GM12892 (cell line): ENCODE results near the gene CTNNBIP1.

Experiments used
- DNase-seq: peaks from one replicate; pipeline ENCODE4 v3.0.0; 2011; ENCODE audit not compliant: insufficient read length
- FAIRE-seq: peaks from 2 replicates; lab custom pipeline; 2011; peaks lifted over from hg19 to GRCh38; lab: Jason Lieb, UNC
- POLR2A ChIP-seq: IDR thresholded peaks from 2 replicates; pipeline ENCODE4 v1.6.1; 2011; ENCODE audit warnings: low read depth, low read length, control low read depth
- POLR2AphosphoS5 ChIP-seq: IDR thresholded peaks from 2 replicates; pipeline ENCODE4 v1.6.1; 2011; ENCODE audit warnings: low read depth, low read length, control low read depth
- TAF1 ChIP-seq: IDR thresholded peaks from 2 replicates; pipeline ENCODE4 v1.6.1; 2011; ENCODE audit warnings: low read depth, mild to moderate bottlenecking, control low read depth, low read length, borderline replicate concordance

The CTNNBIP1 gene

GRCh38 chr1:9902060-9902452 lies 8.0 kb downstream of the CTNNBIP1 start:
- DNase-seq: no peak
- no peak for TF ChIP-seq POLR2AphosphoS5
- no peak for TF ChIP-seq TAF1
- no peak for TF ChIP-seq POLR2A
- no peak for FAIRE-seq

GRCh38 chr1:9901148-9902059 lies 8.7 kb downstream of the CTNNBIP1 start:
- FAIRE-seq (no peak), DNase-seq (no peak)
- TF ChIP-seq POLR2AphosphoS5 (no peak), TAF1 (no peak), POLR2A (no peak)

- TF ChIP-seq TAF1 (no peak), POLR2A (no peak), POLR2AphosphoS5 (no peak)
- FAIRE-seq (no peak), DNase-seq (no peak)
These were observed 9.7 kb downstream of the CTNNBIP1 start for GRCh38 chr1:9900142-9901043.

GRCh38 chr1:9894115-9894514 lies 16.0 kb downstream of the CTNNBIP1 start:
- no peak for FAIRE-seq
- TF ChIP-seq POLR2AphosphoS5 (no peak), POLR2A (no peak), TAF1 (no peak)
- no peak for DNase-seq

- TF ChIP-seq POLR2AphosphoS5 (no peak), POLR2A (no peak), TAF1 (no peak)
- FAIRE-seq (no peak), DNase-seq (no peak)
These were observed 17.2 kb downstream of the CTNNBIP1 start for GRCh38 chr1:9892563-9893528.

GRCh38 chr1:9891207-9891606 lies 18.9 kb downstream of the CTNNBIP1 start:
- FAIRE-seq (no peak), DNase-seq (no peak)
- TF ChIP-seq POLR2AphosphoS5: no peak
- no peak for TF ChIP-seq POLR2A
- no peak for TF ChIP-seq TAF1

GRCh38 chr1:9890224-9890731 lies 19.8 kb downstream of the CTNNBIP1 start:
- DNase-seq: no peak
- no peak for FAIRE-seq
- TF ChIP-seq POLR2AphosphoS5 (no peak), POLR2A (no peak), TAF1 (no peak)

- TF ChIP-seq TAF1: no peak
- no peak for TF ChIP-seq POLR2A
- no peak for TF ChIP-seq POLR2AphosphoS5
- FAIRE-seq: no peak
- no peak for DNase-seq
These were observed 20.7 kb downstream of the CTNNBIP1 start for GRCh38 chr1:9889411-9889810.

GRCh38 chr1:9888886-9889285 lies 21.2 kb downstream of the CTNNBIP1 start:
- FAIRE-seq (no peak), DNase-seq (no peak)
- no peak for TF ChIP-seq POLR2A
- TF ChIP-seq TAF1: no peak
- TF ChIP-seq POLR2AphosphoS5: no peak

- no peak for DNase-seq
- FAIRE-seq: no peak
- TF ChIP-seq POLR2AphosphoS5: no peak
These were observed 23.0 kb downstream of the CTNNBIP1 start for GRCh38 chr1:9887070-9887469.
